Measurements from ENCODE around the gene B3GALT6.
"Not testable (repeated sequence)": the region's sequence is repeated elsewhere in the genome, so short reads cannot be mapped to it uniquely, and the experiment has no call there.

Gene B3GALT6

DNA sequence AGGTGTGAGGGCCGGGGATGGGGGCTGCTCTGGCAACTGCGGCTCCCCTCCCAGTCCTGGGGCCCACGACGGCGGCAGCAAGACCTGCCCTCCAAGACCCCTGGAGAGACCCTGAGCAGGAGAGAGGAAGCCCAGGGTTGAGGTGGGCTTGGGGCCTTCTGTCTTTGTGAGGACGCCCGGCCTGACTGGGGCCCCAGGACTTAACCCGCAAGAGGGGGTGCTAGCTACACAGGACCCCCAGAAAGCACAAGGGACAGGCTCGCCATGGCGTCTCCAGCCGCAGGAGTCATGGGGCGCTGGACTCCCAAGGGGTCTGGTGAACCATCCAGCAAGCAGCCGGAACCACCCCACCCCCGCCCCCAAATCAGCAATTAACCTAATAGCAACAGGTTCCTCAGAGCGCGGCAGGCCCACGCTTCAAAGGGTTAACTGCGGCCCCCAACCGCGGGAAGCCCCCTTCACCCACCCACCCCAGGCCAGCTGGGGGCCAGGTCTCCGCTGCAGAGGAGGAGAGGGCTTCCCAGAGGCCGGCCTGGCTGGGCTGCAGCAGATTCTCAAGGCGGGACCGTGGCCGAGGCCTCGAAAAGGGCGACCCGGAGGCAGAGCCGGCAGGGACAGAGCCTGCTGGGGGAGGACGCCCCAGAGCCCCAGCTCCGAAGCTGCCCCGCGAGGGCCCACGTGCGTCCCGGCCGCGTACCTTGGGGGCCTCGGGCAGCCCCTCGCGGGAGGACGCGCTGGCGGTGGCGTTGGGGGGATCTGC, 14.0 kb downstream of the B3GALT6 start:
- no peak for DNase-seq

DNA sequence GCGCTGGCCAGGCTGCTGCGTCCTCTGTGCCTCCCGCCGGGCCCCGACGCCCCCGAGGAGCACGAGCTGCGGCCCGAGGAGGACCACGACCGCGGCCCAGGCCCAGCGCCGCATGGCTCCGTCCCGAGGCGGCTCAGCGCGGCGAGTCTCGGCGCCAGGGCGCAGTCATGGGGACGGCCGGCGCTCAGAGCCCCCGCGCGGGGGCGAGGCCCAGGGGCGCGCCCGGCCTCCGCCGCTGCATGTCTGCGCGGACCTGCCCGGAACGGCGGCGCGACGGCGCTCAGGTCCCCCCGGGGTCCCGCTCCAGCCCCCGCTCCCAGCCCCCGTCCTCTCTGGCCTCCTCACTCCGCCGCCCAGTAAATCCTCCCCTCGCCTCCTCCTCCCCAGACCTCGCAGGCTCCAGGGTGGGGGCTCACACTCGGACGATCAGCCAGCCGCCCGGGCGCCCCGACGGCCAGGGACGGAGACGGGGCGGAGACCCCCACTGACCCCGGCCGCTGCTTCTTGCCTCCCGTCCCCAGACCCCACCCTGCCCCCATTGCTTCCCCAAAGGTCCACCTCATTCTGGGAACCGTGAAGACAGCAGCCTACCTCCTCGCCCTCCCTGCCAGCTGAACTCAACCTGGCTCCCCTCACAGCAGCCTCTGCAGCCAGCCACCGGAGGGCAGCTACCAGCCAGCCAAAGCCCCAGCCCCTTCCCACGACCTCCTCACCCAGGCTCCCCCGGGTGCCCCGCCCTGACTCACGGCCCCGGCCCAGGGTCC, 14.7 kb downstream of the B3GALT6 start, which contains the start of gene C1QTNF12:
Gene C1QTNF12 (minus strand): TSS at position 146 of the 764 bp plus-strand sequence. CDS start 32 bp downstream, at position 114.
- no peak for DNase-seq

DNA sequence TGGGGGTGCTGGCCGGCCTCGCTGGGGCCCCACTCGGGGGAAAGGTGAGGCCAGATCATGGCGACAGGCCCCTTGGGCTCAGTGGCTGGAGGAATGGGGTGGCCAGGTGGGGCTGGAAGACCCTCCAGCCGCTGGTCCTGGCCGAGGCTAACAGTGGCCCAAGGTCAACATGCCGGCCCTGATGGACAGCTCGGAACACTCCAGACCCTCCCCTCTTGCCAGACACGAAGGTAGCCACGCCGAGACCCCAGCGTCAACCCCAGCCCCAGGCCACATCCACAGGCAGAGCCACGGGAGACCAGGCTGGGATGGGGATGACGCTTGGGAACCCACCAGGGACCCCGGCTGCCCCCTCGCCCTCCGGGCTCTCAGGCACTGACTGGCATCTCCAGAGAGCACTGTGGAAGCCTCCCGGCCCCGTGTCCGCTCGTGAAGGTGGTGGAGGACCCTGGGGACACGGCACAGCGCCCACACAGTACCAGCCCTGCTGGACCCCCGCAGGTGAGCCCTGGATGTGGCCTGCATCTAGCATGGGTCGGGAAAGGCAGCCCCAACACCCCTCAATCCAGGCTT, 15.4 kb downstream of the B3GALT6 start:
- no peak for DNase-seq

DNA sequence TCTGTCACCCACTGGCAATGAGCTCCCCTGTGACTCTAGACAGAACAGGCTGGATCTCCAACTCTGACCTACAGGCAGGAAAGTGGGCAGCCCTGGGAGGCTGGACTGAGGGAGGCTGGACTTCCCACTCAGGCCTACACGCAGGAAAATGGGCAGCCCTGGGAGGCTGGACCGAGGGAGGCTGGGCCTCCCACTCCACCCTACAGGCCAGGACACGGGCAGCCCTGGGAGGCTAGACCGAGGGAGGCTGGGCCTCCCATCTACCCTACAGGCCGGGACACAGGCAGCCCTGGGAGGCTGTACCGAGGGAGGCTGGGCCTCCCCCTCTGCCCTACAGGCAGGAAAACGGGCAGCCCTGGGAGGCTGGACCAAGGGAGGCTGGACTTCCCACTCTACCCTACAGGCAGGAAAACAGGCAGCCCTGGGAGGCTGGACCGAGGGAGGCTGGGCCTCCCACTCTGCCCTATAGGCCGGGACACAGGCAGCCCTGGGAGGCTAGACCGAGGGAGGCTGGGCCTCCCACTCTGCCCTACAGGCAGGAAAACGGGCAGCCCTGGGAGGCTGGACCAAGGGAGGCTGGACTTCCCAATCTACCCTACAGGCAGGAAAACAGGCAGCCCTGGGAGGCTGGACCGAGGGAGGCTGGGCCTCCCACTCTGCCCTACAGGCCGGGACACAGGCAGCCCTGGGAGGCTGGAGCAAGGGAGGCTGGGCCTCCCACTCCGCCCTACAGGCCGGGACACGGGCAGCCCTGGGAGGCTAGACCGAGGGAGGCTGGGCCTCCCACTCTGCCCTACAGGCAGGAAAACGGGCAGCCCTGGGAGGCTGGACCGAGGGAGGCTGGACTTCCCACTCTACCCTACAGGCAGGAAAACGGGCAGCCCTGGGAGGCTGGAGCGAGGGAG, 16.2 kb downstream of the B3GALT6 start:
- not testable (repeated sequence) for DNase-seq

DNA sequence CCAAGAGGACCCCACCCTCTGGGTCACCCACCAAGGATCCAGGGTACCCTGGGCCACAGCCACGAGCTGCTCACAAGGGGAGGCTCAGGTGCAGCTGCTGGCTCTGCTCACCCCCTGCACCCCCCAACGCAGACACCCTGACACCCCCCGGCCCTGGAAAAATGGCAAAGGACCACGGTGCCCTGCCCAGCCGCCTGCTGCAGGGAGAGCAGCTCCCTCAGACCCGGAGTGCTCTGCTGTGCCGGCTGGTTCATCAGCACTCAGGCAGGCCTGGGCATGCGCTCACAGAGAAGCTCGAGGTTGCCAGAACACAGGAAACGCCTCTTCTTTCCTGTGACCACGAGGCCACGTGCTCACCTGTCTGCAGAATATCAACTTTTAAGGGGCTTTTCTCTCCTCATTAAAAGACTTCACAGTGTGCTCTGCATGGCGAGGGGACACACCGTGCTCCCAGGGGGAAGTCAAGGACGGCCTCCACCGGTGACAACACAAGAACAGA, 18.8 kb downstream of the B3GALT6 start:
- peak in 1 of 2 donors; percentile 65 for DNase-seq

DNA sequence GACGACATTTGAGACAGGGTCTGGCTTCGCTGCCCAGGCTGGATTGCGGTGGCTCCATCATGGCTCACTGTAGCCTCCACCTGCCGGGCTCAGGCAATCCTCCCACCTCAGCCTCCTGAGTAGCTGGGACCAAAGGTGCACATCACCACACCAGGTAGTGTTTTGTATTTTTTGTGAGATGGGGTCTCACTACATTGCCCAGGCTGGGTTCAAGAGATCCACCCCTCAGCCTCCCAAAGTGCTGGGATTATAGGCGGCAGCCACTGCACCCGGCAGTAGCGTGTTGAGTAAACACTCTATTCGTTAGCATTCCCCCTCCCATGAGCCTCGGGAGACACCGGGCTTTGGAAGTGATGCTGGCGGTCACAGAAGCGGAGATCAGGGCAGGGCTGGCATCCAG, 21.3 kb downstream of the B3GALT6 start:
- DNase-seq = no peak

DNA sequence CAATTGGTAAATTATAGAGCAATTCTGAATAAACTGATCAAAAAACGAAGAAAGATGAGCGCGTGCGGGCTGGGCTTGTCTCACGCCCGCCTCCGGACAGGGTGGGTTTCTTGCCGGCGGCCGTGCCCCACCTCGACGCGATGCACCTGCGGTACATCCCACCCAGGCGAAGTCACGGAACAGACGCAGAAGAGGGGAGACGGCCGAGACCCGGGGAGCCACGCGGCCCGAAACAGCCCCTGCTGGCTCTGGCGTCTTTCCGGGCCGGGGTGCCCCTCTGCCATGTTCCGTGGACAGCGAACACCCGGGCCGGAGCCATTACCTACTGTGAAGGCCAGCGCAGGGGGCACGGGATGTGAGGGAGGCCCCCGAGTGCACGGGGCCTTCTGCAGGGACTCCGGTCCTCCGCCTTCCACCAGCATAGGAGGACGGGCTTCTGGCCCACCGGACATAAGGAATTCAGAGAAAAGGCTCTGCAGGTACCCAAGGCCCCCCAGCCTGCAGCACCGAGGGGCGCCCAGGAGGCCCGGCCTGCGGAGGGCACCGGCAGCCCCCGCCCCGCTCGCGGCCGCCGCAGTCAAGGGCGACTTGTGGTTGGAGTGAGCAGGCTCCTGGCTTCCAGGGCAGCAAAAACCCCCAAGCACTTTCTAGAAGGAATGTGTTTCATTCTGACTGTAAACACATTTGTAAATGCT, 22.1 kb downstream of the B3GALT6 start:
- no peak for DNase-seq

DNA sequence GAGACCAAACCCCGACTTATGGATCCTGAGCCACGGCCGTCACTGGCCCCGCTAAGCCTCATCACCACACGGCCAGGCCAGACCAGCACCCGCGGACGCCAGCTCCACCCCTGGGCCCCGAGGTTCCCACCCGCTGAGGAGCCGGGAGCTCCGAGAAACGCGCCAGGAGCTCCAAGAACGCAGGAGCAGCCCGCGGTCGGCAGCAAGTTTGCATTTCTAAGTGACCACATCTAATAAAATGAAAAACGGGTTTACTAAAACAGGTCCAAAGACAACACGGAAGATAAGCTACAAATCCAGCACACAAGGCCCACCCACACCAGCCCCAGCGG, 22.6 kb downstream of the B3GALT6 start:
- no peak for DNase-seq

DNA sequence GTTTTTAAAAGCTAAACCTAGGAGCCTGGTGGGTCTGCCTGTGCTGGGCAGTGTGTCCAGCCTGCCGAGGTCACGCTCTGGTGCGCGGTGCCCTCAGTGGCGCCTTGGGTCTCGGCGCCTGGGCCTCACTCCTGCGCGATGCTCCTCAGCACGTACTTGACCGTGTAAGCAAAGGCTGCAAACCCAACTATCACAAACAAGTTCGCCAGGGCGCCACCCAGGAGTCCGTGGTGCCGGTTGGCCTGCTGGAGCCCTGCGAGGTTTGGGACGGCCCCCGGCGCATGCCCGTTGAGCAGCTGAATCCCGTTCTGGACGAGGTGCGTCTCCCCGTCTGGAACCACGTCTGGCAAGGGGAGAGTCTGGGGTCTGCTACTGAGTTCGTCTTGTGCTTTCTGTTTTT, 23.0 kb downstream of the B3GALT6 start:
- no peak for DNase-seq

DNA sequence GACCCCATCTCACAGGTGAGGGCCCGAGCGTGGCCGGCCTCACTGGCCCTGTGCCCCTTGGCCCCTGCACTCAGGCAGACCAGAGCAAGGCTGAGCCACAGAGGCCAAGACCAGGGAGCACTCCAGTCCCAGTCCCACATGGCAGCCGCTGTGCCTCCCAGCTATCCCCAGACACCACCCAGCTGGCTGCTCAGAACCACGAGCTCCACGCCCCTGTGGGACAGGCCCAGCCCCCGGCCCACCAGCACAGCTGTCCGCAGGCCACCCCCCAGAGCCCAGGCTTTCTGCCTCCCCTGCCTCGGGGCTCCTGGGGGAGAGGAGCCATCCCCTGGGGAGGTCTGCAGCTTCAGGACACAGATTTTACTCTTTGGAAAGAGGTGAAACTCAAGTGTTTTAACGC, 23.6 kb downstream of the B3GALT6 start:
- DNase-seq = no peak

DNA sequence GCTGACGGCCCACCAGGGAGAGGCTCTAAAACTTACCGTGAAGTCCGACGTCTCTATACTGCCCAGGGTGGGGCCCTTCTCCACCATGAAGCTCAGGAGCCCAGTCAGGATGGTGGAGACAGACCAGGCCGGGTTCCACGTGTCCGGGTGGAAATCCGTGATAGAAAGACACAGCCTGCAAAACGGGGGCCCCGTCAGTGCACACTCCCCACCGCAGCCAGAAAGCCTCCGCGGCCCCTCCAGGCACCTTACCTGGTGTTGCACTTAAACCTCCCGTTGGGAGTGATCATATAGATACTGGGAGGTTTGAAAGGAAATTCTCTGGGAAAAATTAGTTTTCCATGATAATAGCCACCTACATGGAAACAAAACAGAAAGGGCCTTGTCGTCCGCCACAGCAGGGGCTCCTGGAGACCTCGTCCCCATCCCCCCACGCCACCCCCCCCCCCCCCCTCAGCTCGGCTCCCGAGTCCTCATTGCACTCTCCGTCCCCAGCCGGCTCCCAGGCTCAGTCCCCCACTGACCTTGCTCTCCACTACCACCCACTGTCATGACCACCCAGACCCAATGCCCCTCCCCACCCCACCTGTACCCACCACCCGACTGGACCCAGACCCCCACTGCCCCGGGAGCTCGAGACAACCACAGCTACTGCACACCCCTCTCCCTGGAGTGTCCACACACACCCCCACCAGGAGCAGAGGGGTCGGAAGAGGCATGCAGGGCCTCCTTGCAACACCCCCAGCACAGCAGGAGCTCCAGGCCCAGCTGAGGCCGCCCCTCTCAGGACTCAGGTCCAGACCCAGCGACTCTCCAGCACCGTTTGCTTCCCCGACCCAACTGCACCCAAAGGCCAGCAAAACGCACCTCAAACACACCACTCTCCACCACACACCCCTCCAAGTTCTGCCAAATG, 25.2 kb downstream of the B3GALT6 start:
- DNase-seq = no peak

DNA sequence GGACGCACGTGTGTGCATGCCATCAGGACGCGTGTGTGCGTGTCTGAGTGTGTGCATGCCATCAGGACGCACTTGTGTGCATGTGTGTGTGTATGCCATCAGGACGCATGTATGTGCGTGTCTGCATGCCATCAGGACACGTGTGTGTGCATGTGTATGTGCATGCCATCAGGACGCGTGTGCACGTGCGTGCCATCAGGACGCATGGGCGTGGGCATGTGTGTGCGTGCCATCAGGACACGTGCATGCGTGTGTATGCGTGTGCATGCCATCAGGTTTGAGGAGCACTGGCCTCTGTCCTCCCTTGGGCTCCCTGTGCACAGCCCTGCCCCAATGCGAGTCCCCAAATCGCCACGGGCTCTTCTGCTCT, 27.1 kb downstream of the B3GALT6 start:
- DNase-seq = no peak

DNA sequence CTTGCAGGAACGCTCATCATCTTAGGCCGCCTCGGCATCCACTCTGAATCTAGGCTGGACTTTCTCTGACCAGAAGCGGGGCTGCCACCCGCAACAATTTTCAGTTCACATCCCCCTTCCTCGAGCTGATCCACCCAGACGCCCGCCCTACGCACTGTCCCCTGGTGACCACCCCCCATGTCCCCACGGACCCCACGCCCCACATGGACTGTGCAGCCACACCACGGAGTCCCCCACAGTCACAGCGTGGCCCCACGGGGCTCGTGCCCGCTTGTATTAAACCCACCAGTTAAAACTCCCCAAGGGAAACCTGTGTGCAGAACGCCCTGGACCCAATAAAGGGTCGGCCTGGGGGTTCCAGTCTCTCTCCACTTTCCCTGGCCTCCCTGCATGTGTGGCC, 27.5 kb downstream of the B3GALT6 start:
- DNase-seq = no peak

DNA sequence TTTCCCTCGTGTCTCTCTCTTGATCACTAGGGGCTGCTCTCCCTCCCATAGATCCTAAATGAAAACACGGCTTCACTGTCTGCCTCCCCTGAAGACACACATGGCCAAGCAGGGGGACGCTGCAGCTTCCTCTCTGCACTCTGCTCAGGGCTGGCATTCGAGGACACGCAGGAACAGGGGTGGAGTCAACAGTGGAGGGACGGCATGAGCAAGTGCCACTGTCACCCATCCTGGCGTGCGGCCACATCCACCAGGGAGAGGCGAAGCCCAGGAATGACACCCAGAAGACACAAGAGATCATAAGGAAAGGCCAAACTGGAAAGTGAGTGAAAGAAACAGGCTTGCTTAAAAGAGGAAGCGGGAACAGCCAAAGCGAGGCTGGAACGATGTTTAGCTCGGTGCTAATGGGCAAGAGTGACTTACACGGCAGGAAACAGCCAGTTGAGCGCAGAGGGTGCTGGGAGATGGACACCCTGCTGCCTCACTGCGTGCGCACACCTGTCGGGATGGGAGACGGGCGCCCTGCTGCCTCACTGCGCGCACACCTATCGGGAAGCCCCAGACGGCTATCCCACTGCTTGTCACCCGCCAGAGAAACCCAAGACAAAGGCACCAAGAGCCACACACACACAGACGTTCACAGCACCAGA, 28.0 kb downstream of the B3GALT6 start:
- no peak for DNase-seq

DNA sequence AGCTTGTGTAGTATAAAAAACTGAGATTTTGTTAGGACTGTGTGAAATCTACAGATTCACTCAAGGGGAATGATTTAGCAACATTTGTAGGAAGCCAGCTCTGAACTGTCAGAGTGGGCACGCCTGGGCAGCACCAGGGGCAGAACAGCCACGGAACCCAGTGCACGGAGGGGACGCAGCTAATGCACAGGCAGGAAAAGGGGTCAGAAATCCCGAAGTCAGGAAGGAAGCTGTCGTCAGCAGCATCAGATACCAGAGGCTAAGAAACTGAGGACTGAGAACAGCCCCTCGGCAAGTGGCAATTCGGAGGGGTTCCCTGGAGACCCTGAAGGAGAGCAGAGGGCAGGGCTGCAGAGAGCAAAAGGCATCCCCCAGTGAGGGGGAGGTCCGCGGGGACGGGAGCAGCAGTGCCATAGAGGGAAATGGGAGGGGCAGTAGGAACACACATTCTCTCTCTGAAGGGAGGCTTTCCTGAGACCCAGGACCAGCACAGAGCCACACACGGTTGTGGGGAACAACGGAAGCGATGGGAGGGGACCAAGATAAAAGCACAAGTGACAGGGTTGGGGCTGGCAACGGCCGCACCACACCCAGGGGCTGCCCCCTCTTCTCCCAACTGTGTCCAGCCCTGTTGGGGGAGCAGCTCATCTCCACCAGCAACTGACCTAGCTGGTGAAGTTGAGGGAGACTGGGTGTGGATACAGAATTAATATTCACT, 29.0 kb downstream of the B3GALT6 start:
- no peak for DNase-seq

DNA sequence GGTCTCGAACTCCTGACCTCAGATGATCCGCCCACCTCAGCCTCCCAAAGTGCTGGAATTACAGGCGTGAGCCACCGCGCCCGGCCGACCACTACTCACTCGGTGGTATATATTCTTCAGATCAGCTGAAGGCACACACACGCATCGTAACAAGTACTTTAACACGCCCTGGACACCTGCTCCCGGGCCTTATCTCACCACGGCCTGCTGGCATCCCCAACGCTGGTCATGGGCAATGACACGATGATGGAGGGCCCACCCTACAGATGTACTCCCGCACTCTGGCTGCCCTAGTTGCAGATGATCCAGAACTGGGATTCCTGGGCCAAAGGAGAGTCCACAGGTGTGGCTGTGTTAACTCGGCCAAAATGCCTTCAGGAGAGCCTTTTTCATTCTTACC, 30.0 kb downstream of the B3GALT6 start:
- no peak for DNase-seq

DNA sequence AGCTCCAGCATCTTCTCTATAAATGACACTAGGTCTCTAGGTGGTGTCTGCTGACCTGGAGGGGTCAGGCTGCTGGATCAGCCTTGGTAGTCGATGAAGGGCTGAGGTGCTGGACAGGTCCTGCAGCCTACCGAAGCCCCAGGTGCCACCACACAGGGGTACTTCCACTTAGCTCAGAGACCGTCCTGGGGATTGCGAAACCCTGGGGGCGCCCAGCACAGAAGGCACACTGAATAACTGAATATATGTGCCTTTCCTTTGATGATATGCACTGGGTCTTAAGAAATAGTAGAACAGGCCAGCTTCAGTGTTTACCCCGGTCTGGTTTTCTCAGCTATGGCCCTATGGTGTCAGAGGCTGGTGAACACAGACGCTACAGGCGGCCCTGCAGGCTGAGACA, 30.7 kb downstream of the B3GALT6 start:
- no peak for DNase-seq

DNA sequence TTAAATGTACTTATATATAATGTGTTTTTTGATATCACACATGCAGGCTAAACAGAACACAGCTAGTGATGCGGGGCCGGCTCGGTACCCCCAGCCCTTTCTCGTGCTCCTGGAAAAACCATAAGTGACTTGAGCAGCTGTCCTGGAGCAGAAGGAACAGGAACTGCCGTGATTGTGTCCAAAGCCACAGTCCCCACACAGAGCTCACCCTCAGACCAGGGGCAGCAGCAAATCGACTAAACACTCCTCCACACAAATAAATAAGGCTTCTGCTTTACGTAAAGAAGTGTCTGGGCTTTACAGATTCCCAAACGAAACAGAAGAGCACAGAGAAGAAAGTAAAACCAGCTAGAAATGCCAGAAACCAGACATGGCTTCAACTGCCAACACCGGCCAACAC, 32.0 kb downstream of the B3GALT6 start:
- no peak for DNase-seq

DNA sequence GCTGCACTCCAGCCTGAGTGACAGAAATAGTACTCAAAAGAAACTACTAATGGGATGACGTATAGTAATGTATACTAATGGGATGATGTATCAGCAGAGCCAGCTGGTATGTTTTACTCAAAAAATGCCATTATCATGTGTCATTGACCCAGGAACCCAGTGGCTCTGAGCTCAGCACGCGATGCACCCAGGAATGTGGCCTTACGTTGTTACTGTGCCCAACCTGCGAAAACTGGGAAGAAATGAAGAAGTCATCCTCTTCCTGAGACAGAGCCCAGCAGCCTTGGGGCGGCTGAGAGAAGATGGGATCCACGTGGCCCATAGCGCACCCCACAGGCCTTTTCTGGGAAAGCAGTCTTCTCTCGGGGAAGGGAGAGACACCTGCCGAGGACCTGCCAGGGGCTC, 32.8 kb downstream of the B3GALT6 start:
- DNase-seq = peak in 1 of 2 donors; percentile 14

Measured in CD4-positive, alpha-beta T cell treated with Interleukin-1 beta for 1 hour (primary cell).